A673 (cell line): Measurements from ENCODE around the gene PRXL2A. TPM values are rescaled to one million over a fixed set of nuclear protein-coding genes. Genes with fewer than 3 reads are reported as not detected.

Source experiments
- BruUV-seq: library from RNA; stranded (reverse); fragments of 400-500 nt; replicated peaks from 2 replicates; lab custom pipeline; 2021; lab: Mats Ljungman, UMichigan
- CTCF ChIA-PET: fragments of 300-600 bp; sonication (Branson Sonifier 250); formaldehyde crosslinking; loops from one replicate; lab custom pipeline; 2022; ENCODE audit warnings: antibody characterized with exemption; lab: Charles Lee
- POLR2A ChIA-PET: fragments of 300-600 bp; sonication (Branson Sonifier 250); formaldehyde crosslinking; loops from one replicate; lab custom pipeline; 2022; ENCODE audit warnings: antibody characterized with exemption; ENCODE audit not compliant: low non-redundant PET; lab: Charles Lee
- DNase-seq: peaks from one replicate; pipeline ENCODE4 v3.0.0-alpha.2; 2015; ENCODE audit warnings: low spot score
- H3K27ac ChIP-seq: fragments of 200-600 bp; sonication (generic); 2 replicates; pipeline ENCODE4 v1.5.1; 2016; ENCODE audit warnings: mixed run types, low read depth, mild to moderate bottlenecking, mixed read lengths, antibody characterized with exemption, low read length; ENCODE audit not compliant: poor library complexity, severe bottlenecking
- H3K27me3 ChIP-seq: fragments of 200-600 bp; sonication (generic); replicated peaks from 2 replicates; pipeline ENCODE4 v1.6.1; 2017; ENCODE audit warnings: mixed run types, low read depth, mild to moderate bottlenecking, mixed read lengths, antibody characterized with exemption, low read length; ENCODE audit not compliant: insufficient read depth, poor library complexity
- H3K36me3 ChIP-seq: fragments of 200-600 bp; sonication (generic); 2 replicates; pipeline ENCODE4 v1.6.1; 2016; ENCODE audit warnings: mixed run types, mild to moderate bottlenecking, mixed read lengths, antibody characterized with exemption, low read length; ENCODE audit not compliant: insufficient read depth, poor library complexity, severe bottlenecking
- H3K4me1 ChIP-seq: fragments of 200-600 bp; sonication (generic); 2 replicates; pipeline ENCODE4 v1.6.1; 2017; ENCODE audit warnings: mixed run types, mild to moderate bottlenecking, mixed read lengths, antibody characterized with exemption, low read length; ENCODE audit not compliant: insufficient read depth, poor library complexity, severe bottlenecking
- H3K4me3 ChIP-seq: fragments of 200-600 bp; sonication (generic); 2 replicates; pipeline ENCODE4 v1.5.1; 2016; ENCODE audit warnings: low read depth, mixed run types, mild to moderate bottlenecking, mixed read lengths, low read length; ENCODE audit not compliant: poor library complexity, severe bottlenecking
- H3K9me3 ChIP-seq: fragments of 200-600 bp; sonication (generic); 2 replicates; pipeline ENCODE4 v1.6.1; 2016; ENCODE audit warnings: mixed run types, low read depth, mild to moderate bottlenecking, mixed read lengths, antibody characterized with exemption, low read length; ENCODE audit not compliant: poor library complexity, severe bottlenecking
- EZH2 ChIP-seq: fragments of 200-600 bp; sonication (generic); IDR thresholded peaks from 2 replicates; pipeline ENCODE4 v1.6.1; 2017; ENCODE audit warnings: borderline replicate concordance, low read depth, mild to moderate bottlenecking, mixed read lengths, antibody characterized with exemption, low read length; ENCODE audit not compliant: poor library complexity, severe bottlenecking
- intact Hi-C: fragments of 100-400 bp; cut with micrococcal nuclease; formaldehyde crosslinking; loops from one replicate; pipeline ENCODE4 v1.10.0; 2022; ENCODE audit not compliant: unreplicated experiment
- total RNA-seq: library from RNA; stranded (reverse); gene quantifications from 2 replicates; pipeline ENCODE4 v1.2.3, GENCODE V29; 2021
- TF ChIP-seq, protein P1 (sequence below): fragments of 300-800, 200-600 bp; sonication (generic); conservative IDR thresholded peaks from 2 replicates; pipeline ENCODE4 v1.5.1; 2017; ENCODE audit warnings: low read depth, mild to moderate bottlenecking, antibody characterized with exemption, low read length, moderate library complexity, mixed read lengths

PRXL2A gene
- total RNA-seq, 1 experiment from 2014 or later, result 100 TPM

DNA sequence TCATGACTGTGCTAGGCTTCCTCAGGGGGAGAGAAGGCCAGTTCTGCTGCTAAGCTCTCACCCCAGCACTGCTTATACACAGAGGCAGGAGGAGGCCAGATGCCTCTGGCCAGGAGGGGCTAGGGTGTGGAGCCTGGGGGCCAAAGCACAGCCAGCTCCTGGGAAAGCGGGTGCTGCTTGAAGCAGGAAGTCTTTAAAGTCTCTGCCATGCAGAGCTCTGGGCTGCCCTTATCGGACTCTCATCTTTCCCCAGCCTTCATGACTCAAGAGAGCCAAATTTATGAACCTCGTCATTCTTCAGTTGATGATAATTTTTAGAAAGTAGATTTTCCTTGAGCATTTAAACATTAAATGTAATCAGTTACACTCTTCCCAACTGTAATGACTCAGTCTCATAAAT is 34.5 kb downstream of the PRXL2A start:
- H3K36me3 ChIP-seq, result no peaks in the 10 kb centered on the region
- H3K4me3 ChIP-seq, result no peak overlapping the region
- ChIA-PET CTCF (no interaction called here), POLR2A (no interaction called here)
- H3K27me3 ChIP-seq, result no peaks in the 10 kb centered on the region
- DNase-seq, result no peak
- H3K4me1 ChIP-seq, result peaks cover 3% of the 10 kb centered on the region
- H3K27ac ChIP-seq, result no peak overlapping the region
- H3K9me3 ChIP-seq, result no peaks in the 10 kb centered on the region
- TF ChIP-seq EZH2, result no peak
- TF ChIP-seq, protein P1, sequence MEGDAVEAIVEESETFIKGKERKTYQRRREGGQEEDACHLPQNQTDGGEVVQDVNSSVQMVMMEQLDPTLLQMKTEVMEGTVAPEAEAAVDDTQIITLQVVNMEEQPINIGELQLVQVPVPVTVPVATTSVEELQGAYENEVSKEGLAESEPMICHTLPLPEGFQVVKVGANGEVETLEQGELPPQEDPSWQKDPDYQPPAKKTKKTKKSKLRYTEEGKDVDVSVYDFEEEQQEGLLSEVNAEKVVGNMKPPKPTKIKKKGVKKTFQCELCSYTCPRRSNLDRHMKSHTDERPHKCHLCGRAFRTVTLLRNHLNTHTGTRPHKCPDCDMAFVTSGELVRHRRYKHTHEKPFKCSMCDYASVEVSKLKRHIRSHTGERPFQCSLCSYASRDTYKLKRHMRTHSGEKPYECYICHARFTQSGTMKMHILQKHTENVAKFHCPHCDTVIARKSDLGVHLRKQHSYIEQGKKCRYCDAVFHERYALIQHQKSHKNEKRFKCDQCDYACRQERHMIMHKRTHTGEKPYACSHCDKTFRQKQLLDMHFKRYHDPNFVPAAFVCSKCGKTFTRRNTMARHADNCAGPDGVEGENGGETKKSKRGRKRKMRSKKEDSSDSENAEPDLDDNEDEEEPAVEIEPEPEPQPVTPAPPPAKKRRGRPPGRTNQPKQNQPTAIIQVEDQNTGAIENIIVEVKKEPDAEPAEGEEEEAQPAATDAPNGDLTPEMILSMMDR, result no peak
- intact Hi-C loops, result loop anchor here (5.0 to 10.0 kb wide), 3 partner anchors 154 to 252 kb away; no protein-coding TSS in a partner anchor
- BruUV-seq, result no TSS peak

DNA sequence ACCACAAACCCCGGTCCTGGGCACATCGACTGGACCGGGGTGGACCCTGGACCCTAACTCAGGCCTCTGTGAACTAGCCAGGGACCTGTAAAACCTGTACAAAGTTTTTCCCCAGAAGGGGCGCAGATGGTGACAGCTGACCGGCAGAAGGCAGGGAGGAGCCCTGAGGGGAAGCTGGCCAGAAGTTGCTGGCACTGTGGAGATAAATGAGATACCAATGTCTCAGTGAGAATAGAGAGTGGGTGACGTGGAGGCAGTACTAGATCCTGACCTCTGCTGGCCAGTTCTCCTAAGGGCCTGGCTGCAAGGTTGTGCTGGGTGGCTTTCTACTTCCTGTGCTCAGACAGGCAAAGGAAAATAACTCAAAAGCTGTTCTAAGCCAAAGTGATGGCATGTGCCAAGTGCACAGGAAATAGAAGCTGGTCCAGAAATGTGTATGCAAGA is 35.2 kb downstream of the PRXL2A start:
- intact Hi-C loops, result loop anchor here (5.0 to 10.0 kb wide), 3 partner anchors 154 to 251 kb away; no protein-coding TSS in a partner anchor
- no TSS peak for BruUV-seq
- Histone ChIP-seq H3K4me1 (peaks cover 3% of the 10 kb centered on the region), H3K36me3 (no peaks in the 10 kb centered on the region), H3K27ac (no peak overlapping the region), H3K4me3 (no peak overlapping the region), H3K27me3 (no peaks in the 10 kb centered on the region), H3K9me3 (no peaks in the 10 kb centered on the region)
- DNase-seq, result no peak
- CTCF ChIA-PET, result interaction anchor here (1.0 to 5.6 kb wide), 4 partner anchors 61 to 220 kb away, joined by 3 to 58 read pairs (median 6); no protein-coding TSS in a partner anchor
- TF ChIP-seq, protein P1, result no peak
- no peak for TF ChIP-seq EZH2
- POLR2A ChIA-PET, result no interaction called here

DNA sequence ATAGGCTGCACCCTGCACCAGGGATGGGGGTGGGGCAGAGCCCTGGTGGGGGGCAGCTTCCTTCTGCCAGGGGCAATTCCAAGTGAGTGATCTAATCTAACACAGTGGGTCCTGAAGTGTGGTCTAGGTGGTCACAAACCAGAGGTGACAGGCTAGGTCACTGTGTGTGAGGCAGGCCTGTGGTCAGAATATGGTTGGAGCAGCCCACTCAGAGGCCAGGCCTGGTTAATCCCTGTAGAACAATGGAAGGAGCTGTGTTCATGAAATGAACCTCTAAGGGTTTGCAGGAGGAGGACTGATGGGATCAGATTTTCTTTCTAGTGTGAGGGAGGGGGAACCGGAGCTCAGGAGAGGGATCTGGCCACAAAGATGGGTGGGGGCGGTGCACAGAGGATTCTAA is 35.8 kb downstream of the PRXL2A start:
- intact Hi-C loops, result loop anchor here (1.0 to 10.0 kb wide), 6 partner anchors 61 to 480 kb away; no protein-coding TSS in a partner anchor
- no peaks in the 10 kb centered on the region for H3K9me3 ChIP-seq
- peaks cover 3% of the 10 kb centered on the region for H3K4me1 ChIP-seq
- H3K4me3 ChIP-seq, result no peak overlapping the region
- H3K27ac ChIP-seq, result no peak overlapping the region
- no TSS peak for BruUV-seq
- no peak for DNase-seq
- H3K36me3 ChIP-seq, result no peaks in the 10 kb centered on the region
- ChIA-PET POLR2A (no interaction called here), CTCF (interaction anchor here (0.7 to 5.6 kb wide), 8 partner anchors 9 to 219 kb away, joined by 3 to 58 read pairs (median 4); no protein-coding TSS in a partner anchor)
- no peak for TF ChIP-seq EZH2
- TF ChIP-seq, protein P1, result no peak
- no peaks in the 10 kb centered on the region for H3K27me3 ChIP-seq
